ENCODE data around the gene MAGI3.
"Not testable (repeated sequence)": the region's sequence is repeated elsewhere in the genome, so short reads cannot be mapped to it uniquely, and the experiment has no call there.

The MAGI3 gene

GRCh38 chr1:113444857-113445256 lies 54.5 kb downstream of the MAGI3 start:
- no peak for DNase-seq

GRCh38 chr1:113451710-113452109 lies 61.4 kb downstream of the MAGI3 start:
- DNase-seq, result no peak

GRCh38 chr1:113452921-113453770 lies 62.8 kb downstream of the MAGI3 start:
- DNase-seq, result no peak

GRCh38 chr1:113453771-113454083 lies 63.4 kb downstream of the MAGI3 start:
- DNase-seq, result no peak

- DNase-seq, result no peak
Observed at GRCh38 chr1:113455374-113455773, 65.1 kb downstream of the MAGI3 start.

- no peak for DNase-seq
Observed at GRCh38 chr1:113456967-113457366, 66.7 kb downstream of the MAGI3 start.

- DNase-seq, result no peak
Observed at GRCh38 chr1:113459279-113459678, 69.0 kb downstream of the MAGI3 start.

- DNase-seq, result no peak
Observed at GRCh38 chr1:113467991-113468390, 77.7 kb downstream of the MAGI3 start.

GRCh38 chr1:113478427-113479195 lies 88.3 kb downstream of the MAGI3 start:
- DNase-seq, result not testable (repeated sequence)

- DNase-seq, result no peak
Observed at GRCh38 chr1:113479713-113480676, 89.7 kb downstream of the MAGI3 start.

GRCh38 chr1:113485131-113485530 lies 94.8 kb downstream of the MAGI3 start:
- not testable (repeated sequence) for DNase-seq

GRCh38 chr1:113488576-113489177 lies 98.4 kb downstream of the MAGI3 start:
- no peak for DNase-seq

- DNase-seq, result no peak
Observed at GRCh38 chr1:113490384-113490783, 100.1 kb downstream of the MAGI3 start.

- DNase-seq, result no peak
Observed at GRCh38 chr1:113493533-113493932, 103.2 kb downstream of the MAGI3 start.

- DNase-seq, result no peak
Observed at GRCh38 chr1:113505357-113505756, 115.0 kb downstream of the MAGI3 start.

- DNase-seq, result no peak
Observed at GRCh38 chr1:113507552-113508214, 117.4 kb downstream of the MAGI3 start.

GRCh38 chr1:113508364-113509164 lies 118.2 kb downstream of the MAGI3 start:
- no peak for DNase-seq

GRCh38 chr1:113509766-113510165 lies 119.5 kb downstream of the MAGI3 start:
- not testable (repeated sequence) for DNase-seq

- DNase-seq, result no peak
Observed at GRCh38 chr1:113511269-113511668, 121.0 kb downstream of the MAGI3 start.

GRCh38 chr1:113515498-113515897 lies 125.2 kb downstream of the MAGI3 start:
- DNase-seq, result no peak

- DNase-seq, result no peak
Observed at GRCh38 chr1:113517346-113517745, 127.0 kb downstream of the MAGI3 start.

All from activated CD4-positive, CD25-positive, alpha-beta regulatory T cell (primary cell).